Panc1 (cell line): ENCODE data around the gene PIK3R4. TPM values are rescaled to one million over a fixed set of nuclear protein-coding genes. Genes with fewer than 3 reads are reported as not detected.

Experiments used
- ATAC-seq: fragments of 200-7000 bp; cut with Tn5 transposase; 2 replicates; pipeline ENCODE4 v1.9.1; 2020; ENCODE audit warnings: mild to moderate bottlenecking, moderate library complexity
- BruUV-seq: library from RNA; stranded (reverse); fragments of 400-500 nt; replicated peaks from 2 replicates; lab custom pipeline; 2021; lab: Mats Ljungman, UMichigan
- CTCF ChIA-PET: fragments of 300-600 bp; sonication (Branson Sonifier 250); formaldehyde crosslinking; loops from one replicate; lab custom pipeline; 2022; ENCODE audit warnings: antibody characterized with exemption; lab: Charles Lee
- POLR2A ChIA-PET: fragments of 300-600 bp; sonication (Branson Sonifier 250); formaldehyde crosslinking; loops from one replicate; lab custom pipeline; 2022; ENCODE audit warnings: antibody characterized with exemption; lab: Charles Lee
- DNase-seq: peaks from one replicate; pipeline ENCODE4 v3.0.0-alpha.2; 2010; ENCODE audit warnings: low read depth, low spot score
- H3K27ac ChIP-seq: 2 replicates; pipeline ENCODE4 v1.5.1; 2011; ENCODE audit warnings: mild to moderate bottlenecking, low read length, inconsistent platforms
- H3K27me3 ChIP-seq: fragments of 200-500 bp; sonication (Bioruptor generic); 2 replicates; pipeline ENCODE4 v1.6.0; 2014; ENCODE audit warnings: low read length, inconsistent platforms; ENCODE audit not compliant: control insufficient read depth, insufficient read depth
- H3K36me3 ChIP-seq: fragments of 200-500 bp; sonication (Bioruptor generic); 2 replicates; pipeline ENCODE4 v1.5.1; 2014; ENCODE audit warnings: inconsistent platforms, mild to moderate bottlenecking, low read length, moderate library complexity; ENCODE audit not compliant: control insufficient read depth, insufficient read depth
- H3K4me1 ChIP-seq: 2 replicates; pipeline ENCODE4 v1.5.1; 2011; ENCODE audit warnings: inconsistent platforms, mild to moderate bottlenecking, low read length, moderate library complexity; ENCODE audit not compliant: control insufficient read depth, insufficient read depth
- H3K4me3 ChIP-seq, 2 experiments: 2 replicates each; pipeline ENCODE4 v1.5.1; 2011 to 2012; ENCODE audit warnings: low read depth in 2 of 2, low read length in 2 of 2, mild to moderate bottlenecking in 2 of 2, inconsistent platforms in 1 of 2, moderate library complexity in 1 of 2
- H3K9me3 ChIP-seq: fragments of 200-500 bp; sonication (Bioruptor generic); 2 replicates; pipeline ENCODE4 v1.5.1; 2014; ENCODE audit warnings: low read depth, mild to moderate bottlenecking, inconsistent platforms, low read length, moderate library complexity; ENCODE audit not compliant: control insufficient read depth, insufficient read depth
- POLR2AphosphoS5 ChIP-seq: IDR thresholded peaks from 2 replicates; pipeline ENCODE4 v1.6.1; 2012; ENCODE audit warnings: mild to moderate bottlenecking, low read depth, low read length, moderate library complexity
- SIN3A ChIP-seq: IDR thresholded peaks from 2 replicates; pipeline ENCODE4 v1.6.1; 2012; ENCODE audit warnings: low read depth, mild to moderate bottlenecking, low read length, moderate library complexity, borderline replicate concordance; ENCODE audit not compliant: insufficient read depth
- TCF7L2 ChIP-seq: IDR thresholded peaks from 2 replicates; pipeline ENCODE4 v1.6.1; 2011; ENCODE audit warnings: mild to moderate bottlenecking, low read depth, low read length, inconsistent platforms
- in situ Hi-C: cut with HindIII; loops from 2 replicates; pipeline ENCODE4 v1.10.0; 2016; ENCODE audit warnings: low sequenced_read_pairs, low pct_unique_long_range_greater_than_20kb
- intact Hi-C: fragments of 100-400 bp; cut with micrococcal nuclease; formaldehyde crosslinking; loops from one replicate; pipeline ENCODE4 v1.10.0; 2022; ENCODE audit not compliant: unreplicated experiment
- total RNA-seq: library from RNA; stranded (reverse); gene quantifications from one replicate; pipeline ENCODE4 v1.2.1, GENCODE V29; 2021; ENCODE audit not compliant: unreplicated experiment
- TF ChIP-seq, protein P1 (sequence below): fragments of 450-650 bp; IDR thresholded peaks from 2 replicates; pipeline ENCODE4 v1.5.1; 2017; ENCODE audit warnings: mild to moderate bottlenecking
- TF ChIP-seq, protein P2 (sequence below), 2 experiments: IDR thresholded peaks; 2 replicates each; pipeline ENCODE4 v1.6.1; 2011 to 2012; ENCODE audit warnings: low read depth in 2 of 2, control low read depth in 1 of 2, low read length in 1 of 2, mild to moderate bottlenecking in 1 of 2, moderate library complexity in 1 of 2; ENCODE audit not compliant: insufficient read depth in 1 of 2

Gene PIK3R4
- total RNA-seq, 1 experiment from 2014 or later = 26.1 TPM

DNA sequence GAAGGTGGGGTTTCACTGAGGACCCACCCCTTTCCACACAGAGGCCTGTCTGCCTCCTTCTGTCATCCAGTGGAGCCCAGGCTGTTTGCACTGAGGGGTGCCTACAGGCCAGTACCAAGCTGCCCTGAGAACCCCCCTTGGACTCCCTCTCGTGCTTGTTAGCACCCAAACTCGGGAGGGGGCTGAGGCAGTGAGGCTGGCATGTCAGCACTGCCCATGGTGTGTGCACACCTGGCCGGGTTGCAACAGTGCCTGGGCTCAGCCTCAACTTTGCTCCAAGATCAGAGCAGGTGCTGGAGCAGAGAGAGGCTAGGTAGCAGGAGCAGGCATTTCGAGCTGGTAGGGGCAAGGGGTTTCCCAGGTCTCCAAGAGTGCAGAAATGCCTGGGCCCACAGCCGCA is 90.0 kb downstream of the PIK3R4 start:
- H3K27ac ChIP-seq = no peak overlapping the region
- no TSS peak for BruUV-seq
- H3K36me3 ChIP-seq = no peaks in the 10 kb centered on the region
- ChIA-PET POLR2A (no interaction called here), CTCF (no interaction called here)
- ATAC-seq (no peak), DNase-seq (no peak)
- H3K9me3 ChIP-seq = no peaks in the 10 kb centered on the region
- H3K4me3 ChIP-seq = no peak overlapping the region
- intact Hi-C loops = no loop called here
- peaks cover 2% of the 10 kb centered on the region; the same call in 1 of the 2 replicates for H3K27me3 ChIP-seq
- no peaks in the 10 kb centered on the region for H3K4me1 ChIP-seq
- TF ChIP-seq SIN3A (no peak), TCF7L2 (no peak)
- TF ChIP-seq, protein P1, sequence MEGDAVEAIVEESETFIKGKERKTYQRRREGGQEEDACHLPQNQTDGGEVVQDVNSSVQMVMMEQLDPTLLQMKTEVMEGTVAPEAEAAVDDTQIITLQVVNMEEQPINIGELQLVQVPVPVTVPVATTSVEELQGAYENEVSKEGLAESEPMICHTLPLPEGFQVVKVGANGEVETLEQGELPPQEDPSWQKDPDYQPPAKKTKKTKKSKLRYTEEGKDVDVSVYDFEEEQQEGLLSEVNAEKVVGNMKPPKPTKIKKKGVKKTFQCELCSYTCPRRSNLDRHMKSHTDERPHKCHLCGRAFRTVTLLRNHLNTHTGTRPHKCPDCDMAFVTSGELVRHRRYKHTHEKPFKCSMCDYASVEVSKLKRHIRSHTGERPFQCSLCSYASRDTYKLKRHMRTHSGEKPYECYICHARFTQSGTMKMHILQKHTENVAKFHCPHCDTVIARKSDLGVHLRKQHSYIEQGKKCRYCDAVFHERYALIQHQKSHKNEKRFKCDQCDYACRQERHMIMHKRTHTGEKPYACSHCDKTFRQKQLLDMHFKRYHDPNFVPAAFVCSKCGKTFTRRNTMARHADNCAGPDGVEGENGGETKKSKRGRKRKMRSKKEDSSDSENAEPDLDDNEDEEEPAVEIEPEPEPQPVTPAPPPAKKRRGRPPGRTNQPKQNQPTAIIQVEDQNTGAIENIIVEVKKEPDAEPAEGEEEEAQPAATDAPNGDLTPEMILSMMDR = no peak
- in situ Hi-C loops = no loop called here

DNA sequence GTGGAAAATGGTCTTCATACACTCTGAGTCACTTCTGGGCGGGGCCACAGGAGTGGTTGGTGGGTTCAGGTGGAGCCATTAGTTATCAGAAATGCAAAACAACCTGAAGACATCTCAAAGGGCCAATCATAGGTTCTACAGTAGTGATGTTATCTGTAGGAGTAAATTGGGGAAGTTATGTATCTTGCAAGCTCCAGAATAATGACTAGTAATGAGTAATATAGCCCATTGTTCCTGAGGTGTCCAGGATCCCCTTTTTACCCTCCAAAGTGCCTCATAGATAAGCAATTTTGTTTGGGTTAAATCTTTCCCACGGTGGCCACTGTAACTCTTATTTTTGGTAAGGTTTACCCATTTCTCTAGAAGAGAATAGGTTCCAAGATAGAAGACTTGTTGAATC is 91.7 kb downstream of the PIK3R4 start:
- ATAC-seq (no peak), DNase-seq (no peak)
- in situ Hi-C loops = no loop called here
- H3K27ac ChIP-seq = no peak overlapping the region
- intact Hi-C loops = no loop called here
- no peaks in the 10 kb centered on the region for H3K36me3 ChIP-seq
- H3K4me1 ChIP-seq = no peaks in the 10 kb centered on the region
- ChIA-PET CTCF (no interaction called here), POLR2A (no interaction called here)
- no peaks in the 10 kb centered on the region for H3K9me3 ChIP-seq
- peaks cover 2% of the 10 kb centered on the region; the same call in 1 of the 2 replicates for H3K27me3 ChIP-seq
- BruUV-seq = no TSS peak
- TF ChIP-seq TCF7L2 (no peak), SIN3A (no peak), POLR2AphosphoS5 (no peak)
- TF ChIP-seq, protein P2, sequence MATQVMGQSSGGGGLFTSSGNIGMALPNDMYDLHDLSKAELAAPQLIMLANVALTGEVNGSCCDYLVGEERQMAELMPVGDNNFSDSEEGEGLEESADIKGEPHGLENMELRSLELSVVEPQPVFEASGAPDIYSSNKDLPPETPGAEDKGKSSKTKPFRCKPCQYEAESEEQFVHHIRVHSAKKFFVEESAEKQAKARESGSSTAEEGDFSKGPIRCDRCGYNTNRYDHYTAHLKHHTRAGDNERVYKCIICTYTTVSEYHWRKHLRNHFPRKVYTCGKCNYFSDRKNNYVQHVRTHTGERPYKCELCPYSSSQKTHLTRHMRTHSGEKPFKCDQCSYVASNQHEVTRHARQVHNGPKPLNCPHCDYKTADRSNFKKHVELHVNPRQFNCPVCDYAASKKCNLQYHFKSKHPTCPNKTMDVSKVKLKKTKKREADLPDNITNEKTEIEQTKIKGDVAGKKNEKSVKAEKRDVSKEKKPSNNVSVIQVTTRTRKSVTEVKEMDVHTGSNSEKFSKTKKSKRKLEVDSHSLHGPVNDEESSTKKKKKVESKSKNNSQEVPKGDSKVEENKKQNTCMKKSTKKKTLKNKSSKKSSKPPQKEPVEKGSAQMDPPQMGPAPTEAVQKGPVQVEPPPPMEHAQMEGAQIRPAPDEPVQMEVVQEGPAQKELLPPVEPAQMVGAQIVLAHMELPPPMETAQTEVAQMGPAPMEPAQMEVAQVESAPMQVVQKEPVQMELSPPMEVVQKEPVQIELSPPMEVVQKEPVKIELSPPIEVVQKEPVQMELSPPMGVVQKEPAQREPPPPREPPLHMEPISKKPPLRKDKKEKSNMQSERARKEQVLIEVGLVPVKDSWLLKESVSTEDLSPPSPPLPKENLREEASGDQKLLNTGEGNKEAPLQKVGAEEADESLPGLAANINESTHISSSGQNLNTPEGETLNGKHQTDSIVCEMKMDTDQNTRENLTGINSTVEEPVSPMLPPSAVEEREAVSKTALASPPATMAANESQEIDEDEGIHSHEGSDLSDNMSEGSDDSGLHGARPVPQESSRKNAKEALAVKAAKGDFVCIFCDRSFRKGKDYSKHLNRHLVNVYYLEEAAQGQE (IDR thresholded peaks at IDR 0.05; ENCODE audit: insufficient read depth in 1 of 2, low read depth in 2 of 2, low read length in 1 of 2) = no peak
- TF ChIP-seq, protein P1 = no peak
- no peak overlapping the region for H3K4me3 ChIP-seq
